Measurements from ENCODE around the gene FRMD4A. TPM values are rescaled to one million over a fixed set of nuclear protein-coding genes. Genes with fewer than 3 reads are reported as not detected.
A peak's percentile ranks its signal among the peaks of the same experiment; 100 is the strongest.

Gene FRMD4A
- total RNA-seq, 1 donor from 2014 or later, result 236 TPM

DNA sequence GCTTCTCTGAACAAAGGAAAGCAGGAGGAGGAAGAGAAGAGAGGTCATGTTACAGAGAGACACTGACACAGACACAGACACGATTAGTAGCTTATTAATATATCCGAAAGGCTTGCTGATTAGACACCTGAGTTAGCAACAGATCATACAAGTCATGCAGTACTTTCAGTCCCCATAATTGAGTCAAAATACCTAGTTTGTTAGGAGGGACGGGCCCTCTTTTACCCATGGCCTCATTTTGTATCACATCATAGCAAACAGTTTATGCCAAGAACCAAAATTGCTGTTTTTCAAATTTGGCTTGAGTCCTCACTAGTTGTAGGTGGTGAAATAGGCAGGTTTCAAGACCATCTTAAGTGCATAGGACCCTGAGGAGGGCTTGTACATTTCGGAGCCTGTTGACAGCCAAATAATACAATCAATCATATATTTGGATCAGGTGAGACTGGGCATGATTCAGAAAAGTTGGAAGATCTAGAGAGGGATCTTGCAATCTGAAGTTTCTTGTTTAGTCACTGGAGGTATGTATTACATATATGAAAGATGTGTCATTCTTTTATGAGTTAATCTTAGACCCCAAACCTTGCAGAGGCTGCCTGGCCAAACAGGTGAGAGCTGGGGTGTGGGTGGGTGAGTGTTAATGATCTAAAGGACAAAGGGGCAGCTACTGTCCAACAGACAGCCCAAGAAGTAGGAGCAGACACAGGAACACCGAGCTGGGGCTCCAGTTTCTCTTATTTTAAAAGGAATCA lies 678.6 kb downstream of the FRMD4A start:
- H3K4me1 Mint-ChIP-seq (ENCODE audit: unreplicated experiment), result no peaks in the 10 kb centered on the region
- H3K27me3 Mint-ChIP-seq (ENCODE audit: unreplicated experiment), result no peaks in the 10 kb centered on the region
- no peak for DNase-seq (ENCODE audit: extremely low spot score, unreplicated experiment)
- peak overlapping the region; percentile 11 for H3K27ac Mint-ChIP-seq (ENCODE audit: unreplicated experiment)
- TF ChIP-seq CTCF (IDR thresholded peaks at IDR 0.05), result no peak
- peaks cover 69% of the 10 kb centered on the region for H3K36me3 Mint-ChIP-seq (ENCODE audit: unreplicated experiment)
- no peak overlapping the region for H3K4me3 Mint-ChIP-seq (ENCODE audit: unreplicated experiment)
- H3K9me3 Mint-ChIP-seq (ENCODE audit: unreplicated experiment), result no peaks in the 10 kb centered on the region

DNA sequence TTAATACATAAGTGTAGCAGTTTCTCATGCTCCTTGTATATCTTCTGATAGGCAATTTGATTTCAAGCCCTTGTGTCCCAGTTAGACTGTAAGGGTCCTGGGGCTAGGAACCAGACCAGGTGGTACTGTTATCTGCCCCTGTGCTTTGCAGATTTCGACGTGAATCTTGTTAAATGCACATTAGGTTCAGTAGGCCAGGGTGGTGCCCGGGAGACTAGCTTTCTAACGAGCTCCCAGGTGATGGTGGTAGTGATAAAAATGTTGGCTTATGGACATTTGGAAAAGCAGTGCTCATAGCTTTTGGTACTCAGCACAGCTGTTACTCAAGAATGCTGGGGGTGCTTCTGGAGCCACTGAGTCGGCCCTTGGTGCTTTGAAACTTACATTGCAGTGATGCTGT lies 679.8 kb downstream of the FRMD4A start:
- TF ChIP-seq CTCF (IDR thresholded peaks at IDR 0.05), result no peak
- Mint-ChIP-seq H3K9me3 (ENCODE audit: unreplicated experiment) (no peaks in the 10 kb centered on the region), H3K4me1 (ENCODE audit: unreplicated experiment) (no peaks in the 10 kb centered on the region), H3K36me3 (ENCODE audit: unreplicated experiment) (peaks cover 74% of the 10 kb centered on the region), H3K27me3 (ENCODE audit: unreplicated experiment) (no peaks in the 10 kb centered on the region), H3K4me3 (ENCODE audit: unreplicated experiment) (no peak overlapping the region), H3K27ac (ENCODE audit: unreplicated experiment) (no peak overlapping the region)
- DNase-seq (ENCODE audit: extremely low spot score, unreplicated experiment), result no peak

DNA sequence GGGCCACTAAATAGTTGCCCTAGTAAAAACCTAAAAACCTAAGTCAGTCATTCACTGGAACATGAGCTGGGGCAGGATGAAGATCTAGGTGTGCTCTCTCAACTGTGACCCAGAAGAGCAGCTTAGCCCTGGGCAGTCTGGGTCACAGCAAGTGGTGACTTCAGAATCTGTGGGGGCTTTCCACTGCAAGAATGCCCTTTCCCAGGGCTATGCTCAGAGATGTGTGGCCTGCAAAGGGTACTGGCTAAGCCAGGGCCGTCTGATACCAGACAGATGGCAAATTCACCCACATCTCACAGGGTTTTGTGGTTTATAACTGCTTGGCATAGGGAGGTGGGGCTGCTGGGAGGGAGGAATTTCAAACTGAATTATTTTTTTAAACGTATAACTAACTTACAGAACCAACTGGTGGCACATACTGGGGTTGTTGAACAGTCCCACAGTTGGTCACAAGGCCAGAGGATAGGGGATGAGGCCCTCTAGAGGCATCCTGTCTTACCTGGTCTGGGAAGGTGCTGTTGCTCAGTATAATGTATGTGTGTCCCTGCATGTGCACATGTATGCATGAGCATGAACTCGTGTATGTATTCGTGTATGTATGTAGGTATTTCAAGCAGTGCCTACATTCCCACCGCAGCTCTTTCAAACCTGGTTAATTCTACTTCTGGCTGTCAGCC lies 680.7 kb downstream of the FRMD4A start:
- H3K9me3 Mint-ChIP-seq (ENCODE audit: unreplicated experiment), result no peaks in the 10 kb centered on the region
- H3K4me1 Mint-ChIP-seq (ENCODE audit: unreplicated experiment), result no peaks in the 10 kb centered on the region
- H3K27me3 Mint-ChIP-seq (ENCODE audit: unreplicated experiment), result no peaks in the 10 kb centered on the region
- H3K4me3 Mint-ChIP-seq (ENCODE audit: unreplicated experiment), result no peak overlapping the region
- no peak for DNase-seq (ENCODE audit: extremely low spot score, unreplicated experiment)
- peaks cover 76% of the 10 kb centered on the region for H3K36me3 Mint-ChIP-seq (ENCODE audit: unreplicated experiment)
- H3K27ac Mint-ChIP-seq (ENCODE audit: unreplicated experiment), result peak overlapping the region; percentile 6
- no peak for TF ChIP-seq CTCF (IDR thresholded peaks at IDR 0.05)

- peaks cover 76% of the 10 kb centered on the region for H3K36me3 Mint-ChIP-seq (ENCODE audit: unreplicated experiment)
- no peak for DNase-seq (ENCODE audit: extremely low spot score, unreplicated experiment)
- no peak for TF ChIP-seq CTCF (IDR thresholded peaks at IDR 0.05)
- H3K4me1 Mint-ChIP-seq (ENCODE audit: unreplicated experiment), result no peaks in the 10 kb centered on the region
- H3K9me3 Mint-ChIP-seq (ENCODE audit: unreplicated experiment), result no peaks in the 10 kb centered on the region
- H3K27me3 Mint-ChIP-seq (ENCODE audit: unreplicated experiment), result no peaks in the 10 kb centered on the region
- no peak overlapping the region for H3K4me3 Mint-ChIP-seq (ENCODE audit: unreplicated experiment)
- H3K27ac Mint-ChIP-seq (ENCODE audit: unreplicated experiment), result no peak overlapping the region
These were observed 682.3 kb downstream of the FRMD4A start for GRCh38 chr10:13648425-13648824.

DNA sequence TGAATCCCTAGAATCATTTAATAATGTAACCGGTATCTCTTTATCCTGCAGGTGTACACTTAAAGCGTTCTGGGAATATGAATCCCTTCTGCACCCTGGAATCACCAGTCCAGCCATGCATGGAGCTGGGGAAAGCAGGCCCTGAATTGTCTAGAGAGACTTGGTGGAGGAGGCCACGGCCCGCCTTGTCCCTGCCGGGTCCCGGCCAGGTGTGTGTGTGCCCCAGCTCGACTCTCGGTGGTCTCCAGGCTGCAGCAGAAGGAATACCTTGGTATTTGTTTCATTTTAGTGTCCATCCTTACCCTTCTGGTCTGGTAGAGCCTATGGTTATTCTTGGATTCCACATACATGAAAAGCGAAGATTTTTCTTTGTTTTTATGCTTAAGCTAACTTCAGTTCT lies 685.9 kb downstream of the FRMD4A start:
- DNase-seq (ENCODE audit: extremely low spot score, unreplicated experiment), result no peak
- Mint-ChIP-seq H3K9me3 (ENCODE audit: unreplicated experiment) (peaks cover 11% of the 10 kb centered on the region), H3K27ac (ENCODE audit: unreplicated experiment) (no peak overlapping the region), H3K4me1 (ENCODE audit: unreplicated experiment) (no peaks in the 10 kb centered on the region), H3K27me3 (ENCODE audit: unreplicated experiment) (no peaks in the 10 kb centered on the region), H3K36me3 (ENCODE audit: unreplicated experiment) (peaks cover 79% of the 10 kb centered on the region), H3K4me3 (ENCODE audit: unreplicated experiment) (no peak overlapping the region)
- TF ChIP-seq CTCF (IDR thresholded peaks at IDR 0.05), result no peak

Data from osteocyte (in vitro differentiated cells).